ENCODE measurements around the gene NVL. TPM values are rescaled to one million over a fixed set of nuclear protein-coding genes. Genes with fewer than 3 reads are reported as not detected.

The NVL gene
- total RNA-seq, 1 experiment from 2014 or later = 43.4 TPM

- no TSS peak for BruUV-seq (replicated peaks)
- Mint-ChIP-seq H3K4me3 (ENCODE audit: low read depth, unreplicated experiment) (no peak overlapping the region), H3K4me1 (ENCODE audit: low read depth, unreplicated experiment) (no peaks in the 10 kb centered on the region), H3K9me3 (ENCODE audit: low read depth, unreplicated experiment) (no peaks in the 10 kb centered on the region), H3K27me3 (ENCODE audit: unreplicated experiment) (no peaks in the 10 kb centered on the region), H3K27ac (ENCODE audit: unreplicated experiment) (peak overlapping the region; percentile 1), H3K36me3 (ENCODE audit: insufficient read depth, unreplicated experiment) (peaks cover 14% of the 10 kb centered on the region)
- intact Hi-C loops (cut with micrococcal nuclease; ENCODE audit: unreplicated experiment) = no loop called here
- DNase-seq = no peak
- CTCF ChIA-PET = no interaction called here
- TF ChIP-seq CTCF (IDR thresholded peaks at IDR 0.05; ENCODE audit: unreplicated experiment) = no peak
These were observed 77.5 kb downstream of the NVL start for GRCh38 chr1:224252479-224252878.

- H3K27ac Mint-ChIP-seq (ENCODE audit: unreplicated experiment) = peak overlapping the region; percentile 1
- intact Hi-C loops (cut with micrococcal nuclease; ENCODE audit: unreplicated experiment) = no loop called here
- H3K4me3 Mint-ChIP-seq (ENCODE audit: low read depth, unreplicated experiment) = no peak overlapping the region
- BruUV-seq (replicated peaks) = no TSS peak
- H3K4me1 Mint-ChIP-seq (ENCODE audit: low read depth, unreplicated experiment) = no peaks in the 10 kb centered on the region
- no peak for TF ChIP-seq CTCF (IDR thresholded peaks at IDR 0.05; ENCODE audit: unreplicated experiment)
- H3K36me3 Mint-ChIP-seq (ENCODE audit: insufficient read depth, unreplicated experiment) = peaks cover 14% of the 10 kb centered on the region
- no peak for DNase-seq
- CTCF ChIA-PET = interaction anchor here (0.7 kb wide), 1 partner anchor 419 kb away, joined by 4 read pairs; no protein-coding TSS in a partner anchor
- no peaks in the 10 kb centered on the region for H3K9me3 Mint-ChIP-seq (ENCODE audit: low read depth, unreplicated experiment)
- no peaks in the 10 kb centered on the region for H3K27me3 Mint-ChIP-seq (ENCODE audit: unreplicated experiment)
These were observed 78.2 kb downstream of the NVL start for GRCh38 chr1:224251741-224252146.

GRCh38 chr1:224245188-224245587, 84.8 kb downstream of the NVL start:
- peaks cover 4% of the 10 kb centered on the region for H3K36me3 Mint-ChIP-seq (ENCODE audit: insufficient read depth, unreplicated experiment)
- H3K27ac Mint-ChIP-seq (ENCODE audit: unreplicated experiment) = no peak overlapping the region
- H3K4me1 Mint-ChIP-seq (ENCODE audit: low read depth, unreplicated experiment) = no peaks in the 10 kb centered on the region
- TF ChIP-seq CTCF (IDR thresholded peaks at IDR 0.05; ENCODE audit: unreplicated experiment) = no peak
- intact Hi-C loops (cut with micrococcal nuclease; ENCODE audit: unreplicated experiment) = no loop called here
- CTCF ChIA-PET = interaction anchor here (0.8 kb wide), 1 partner anchor 16 kb away, joined by 3 read pairs; no protein-coding TSS in a partner anchor
- H3K9me3 Mint-ChIP-seq (ENCODE audit: low read depth, unreplicated experiment) = no peaks in the 10 kb centered on the region
- no peaks in the 10 kb centered on the region for H3K27me3 Mint-ChIP-seq (ENCODE audit: unreplicated experiment)
- H3K4me3 Mint-ChIP-seq (ENCODE audit: low read depth, unreplicated experiment) = no peak overlapping the region
- BruUV-seq (replicated peaks) = no TSS peak
- DNase-seq = no peak

- H3K27me3 Mint-ChIP-seq (ENCODE audit: unreplicated experiment) = no peaks in the 10 kb centered on the region
- H3K27ac Mint-ChIP-seq (ENCODE audit: unreplicated experiment) = no peak overlapping the region
- intact Hi-C loops (cut with micrococcal nuclease; ENCODE audit: unreplicated experiment) = no loop called here
- CTCF ChIA-PET = interaction anchor here (1.3 kb wide), 1 partner anchor 29 kb away, joined by 3 read pairs; no protein-coding TSS in a partner anchor
- H3K36me3 Mint-ChIP-seq (ENCODE audit: insufficient read depth, unreplicated experiment) = peaks cover 5% of the 10 kb centered on the region
- H3K4me1 Mint-ChIP-seq (ENCODE audit: low read depth, unreplicated experiment) = no peaks in the 10 kb centered on the region
- no peak for TF ChIP-seq CTCF (IDR thresholded peaks at IDR 0.05; ENCODE audit: unreplicated experiment)
- no peak overlapping the region for H3K4me3 Mint-ChIP-seq (ENCODE audit: low read depth, unreplicated experiment)
- DNase-seq = no peak
- BruUV-seq (replicated peaks) = no TSS peak
- no peaks in the 10 kb centered on the region for H3K9me3 Mint-ChIP-seq (ENCODE audit: low read depth, unreplicated experiment)
These were observed 91.2 kb downstream of the NVL start for GRCh38 chr1:224238756-224239155.
